AG09309 (cell line): ENCODE results near the gene CHI3L2.

ENCODE experiments used
- DNase-seq: peaks from one replicate; pipeline ENCODE4 v3.0.0-alpha.2; 2010; ENCODE audit warnings: low read depth
- H3K4me3 ChIP-seq: 2 replicates; pipeline ENCODE4 v1.5.1; 2011; ENCODE audit warnings: mild to moderate bottlenecking, low read depth, low read length, moderate library complexity; ENCODE audit not compliant: control insufficient read depth
- CTCF ChIP-seq: IDR thresholded peaks from 2 replicates; pipeline ENCODE4 v1.5.1; 2011; ENCODE audit warnings: mild to moderate bottlenecking, low read depth, low read length, inconsistent platforms; ENCODE audit not compliant: insufficient read depth, control insufficient read depth; ENCODE audit errors: missing control alignments

CHI3L2 gene

GRCh38 chr1:111275780-111276433 is 48.4 kb downstream of the CHI3L2 start:
- DNase-seq: no peak
- no peak for TF ChIP-seq CTCF
- no peak overlapping the region for H3K4me3 ChIP-seq

GRCh38 chr1:111279144-111279543 is 51.6 kb downstream of the CHI3L2 start:
- no peak for TF ChIP-seq CTCF

GRCh38 chr1:111280267-111280666 is 52.8 kb downstream of the CHI3L2 start:
- TF ChIP-seq CTCF: no peak
- no peak overlapping the region for H3K4me3 ChIP-seq
- no peak for DNase-seq

More at GRCh38 chr1:111279144-111279543, 51.6 kb downstream of the CHI3L2 start:
- no peak for DNase-seq
- no peak overlapping the region for H3K4me3 ChIP-seq

- H3K4me3 ChIP-seq: no peak overlapping the region
- TF ChIP-seq CTCF: no peak
- no peak for DNase-seq
Measured at GRCh38 chr1:111281411-111281810, 53.9 kb downstream of the CHI3L2 start.

- no peak for TF ChIP-seq CTCF
- DNase-seq: no peak
- no peak overlapping the region for H3K4me3 ChIP-seq
Measured at GRCh38 chr1:111283838-111284237, 56.3 kb downstream of the CHI3L2 start.

- no peak for TF ChIP-seq CTCF
- no peak for DNase-seq
- no peak overlapping the region for H3K4me3 ChIP-seq
Measured at GRCh38 chr1:111285879-111286278, 58.4 kb downstream of the CHI3L2 start.
